ENCODE measurements around the gene PLA2G1B. TPM values are rescaled to one million over a fixed set of nuclear protein-coding genes. Genes with fewer than 3 reads are reported as not detected.

PLA2G1B gene
- total and polyA plus RNA-seq, 10 donors = 0.29 to 1.9 (median 0.95) TPM; not detected in 4

DNA sequence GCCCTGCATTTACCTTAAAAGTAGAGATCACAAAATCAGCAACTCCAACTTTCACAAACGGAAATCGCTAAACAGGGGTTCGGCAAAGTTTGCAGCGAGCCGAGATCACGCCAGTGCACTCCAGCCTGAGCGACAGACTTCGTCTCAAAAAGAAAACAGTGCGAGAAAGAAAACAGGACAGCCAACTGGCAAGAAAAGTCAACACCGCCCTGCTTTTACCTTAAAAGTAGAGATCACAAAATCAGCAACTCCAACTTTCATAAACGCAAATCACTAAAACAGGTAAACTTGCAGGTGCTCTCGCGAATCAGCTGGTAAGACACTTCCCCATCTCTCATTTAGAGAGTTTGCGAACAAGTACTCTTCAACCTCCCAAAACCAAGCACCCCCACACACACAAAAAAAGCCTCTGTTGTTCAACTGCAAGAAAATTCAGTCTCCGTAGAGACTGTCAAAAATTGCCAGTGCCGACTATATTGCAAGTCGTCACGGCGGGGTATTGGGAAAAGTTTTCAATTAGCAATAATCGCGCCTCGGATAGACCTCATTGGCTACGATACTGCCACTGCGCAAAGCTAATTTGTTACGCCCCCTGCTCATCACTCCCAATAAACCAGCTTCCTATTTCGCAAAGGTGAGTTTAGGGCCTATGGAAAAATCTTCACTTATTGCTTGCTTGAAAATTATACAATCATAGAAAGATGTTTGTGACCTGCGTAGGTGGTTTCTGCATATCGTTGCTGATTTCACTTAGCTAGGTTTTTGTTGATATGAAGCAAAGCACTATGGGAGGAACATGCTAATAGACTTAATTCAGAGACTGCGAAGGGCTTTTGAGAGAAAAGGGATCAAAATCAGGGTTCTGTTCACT is 34.7 kb downstream of the PLA2G1B start, which contains the start of gene RNU4-1:
RNU4-1 (minus strand) TSS at position 577 of the 871 bp plus-strand sequence.
- H3K4me3 ChIP-seq = peak within 1 kb of the TSS; percentile 32 to 79 (median 54)
- H3K9me3 ChIP-seq = no peaks in the 10 kb centered on the region
- no peaks in the 10 kb centered on the region for H3K27me3 ChIP-seq (replicated peaks in 1 of 7)
- H3K4me1 ChIP-seq = peaks cover 0 to 38% (median 18%) of the 10 kb centered on the region in 6 donors
- peak within 1 kb of the TSS; percentile 90 to 100 (median 97) for H3K27ac ChIP-seq
- intact Hi-C loops (cut with DNase I; ENCODE audit: low total_unique reads) = no loop called here
- peak; percentile 5 to 88 (median 66) for TF ChIP-seq POLR2A (IDR thresholded peaks at IDR 0.05)
- peak in 1 of 3 donors; percentile 99 for TF ChIP-seq POLR2AphosphoS5 (IDR thresholded peaks at IDR 0.05)
- no peak for TF ChIP-seq CTCF (IDR thresholded peaks at IDR 0.05 in 8 of 11, conservative IDR thresholded peaks at IDR 0.05 in 3 of 11)
- DNase-seq = peak; percentile 77
- H3K36me3 ChIP-seq = no peaks in the 10 kb centered on the region
- WGBS, 5 donors = 0 to 1% (median 0%) methylated on average over 29 of the region's 29 CpGs

GRCh38 chr12:120292411-120292660 is 35.2 kb downstream of the PLA2G1B start:
- TF ChIP-seq POLR2AphosphoS5 (IDR thresholded peaks at IDR 0.05) (no peak), POLR2A (IDR thresholded peaks at IDR 0.05) (no peak), CTCF (IDR thresholded peaks at IDR 0.05 in 8 of 11, conservative IDR thresholded peaks at IDR 0.05 in 3 of 11) (no peak)
- intact Hi-C loops (cut with DNase I; ENCODE audit: low total_unique reads) = no loop called here
- peaks cover 0 to 38% (median 18%) of the 10 kb centered on the region in 6 donors for H3K4me1 ChIP-seq
- peak overlapping the region; percentile 32 to 79 (median 54) for H3K4me3 ChIP-seq
- DNase-seq = no peak
- H3K36me3 ChIP-seq = no peaks in the 10 kb centered on the region
- no peaks in the 10 kb centered on the region for H3K9me3 ChIP-seq
- H3K27me3 ChIP-seq (replicated peaks in 1 of 7) = no peaks in the 10 kb centered on the region
- peak overlapping the region; percentile 90 to 100 (median 97) for H3K27ac ChIP-seq
- WGBS, 5 donors = 0 to 1% (median 1%) methylated on average over 17 of the region's 17 CpGs

DNA sequence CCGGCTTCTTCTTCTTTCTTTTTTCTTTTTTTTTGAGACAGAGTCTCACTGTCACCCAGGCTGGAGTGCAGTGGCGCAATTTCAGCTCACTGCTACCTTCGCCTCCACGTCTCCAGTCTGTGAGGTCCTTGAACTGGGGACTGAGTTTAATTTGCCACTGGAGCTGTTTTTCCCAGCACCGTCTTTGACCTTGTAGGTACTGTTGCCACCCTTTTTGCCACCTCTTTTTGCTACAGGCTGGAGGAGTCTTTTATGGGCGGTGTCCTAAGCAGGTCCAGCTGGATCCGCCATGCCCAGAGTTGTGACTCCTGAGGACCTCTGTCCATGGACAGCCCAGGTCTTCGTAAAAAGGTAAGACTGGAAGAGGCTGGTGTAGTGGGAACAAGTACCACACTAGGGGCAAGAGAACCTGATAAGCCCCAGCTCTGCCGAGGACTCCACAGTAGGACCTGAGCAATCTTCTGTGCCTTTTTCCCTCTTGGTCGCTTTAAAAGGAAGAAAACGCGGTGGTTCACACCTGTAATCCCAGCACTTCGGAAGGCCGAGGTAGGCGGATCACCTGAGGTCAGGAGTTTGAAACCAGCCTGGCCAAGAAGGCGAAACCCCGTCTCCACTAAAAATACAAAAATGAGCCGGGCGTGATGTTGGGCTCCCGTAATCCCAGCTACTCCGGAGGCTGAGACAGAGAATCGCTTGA is 36.8 kb downstream of the PLA2G1B start:
- intact Hi-C loops (cut with DNase I; ENCODE audit: low total_unique reads) = no loop called here

More for the DNA sequence above, 36.8 kb downstream of the PLA2G1B start:
- no peaks in the 10 kb centered on the region for H3K9me3 ChIP-seq
- no peak for DNase-seq
- H3K4me1 ChIP-seq = peaks cover 0 to 38% (median 18%) of the 10 kb centered on the region in 6 donors
- peak overlapping the region; percentile 90 to 100 (median 97) for H3K27ac ChIP-seq
- WGBS, 5 donors = 26 to 28% (median 26%) methylated on average over 22 of the region's 22 CpGs
- no peaks in the 10 kb centered on the region for H3K36me3 ChIP-seq
- H3K4me3 ChIP-seq = peak overlapping the region in 4 of 8 donors; percentile 52 to 79 (median 56)
- no peaks in the 10 kb centered on the region for H3K27me3 ChIP-seq (replicated peaks in 1 of 7)
- TF ChIP-seq POLR2AphosphoS5 (IDR thresholded peaks at IDR 0.05) = no peak
- no peak for TF ChIP-seq POLR2A (IDR thresholded peaks at IDR 0.05)
- TF ChIP-seq CTCF (IDR thresholded peaks at IDR 0.05 in 8 of 11, conservative IDR thresholded peaks at IDR 0.05 in 3 of 11) = no peak
